Measurements from ENCODE around the gene NUP37.

DNA sequence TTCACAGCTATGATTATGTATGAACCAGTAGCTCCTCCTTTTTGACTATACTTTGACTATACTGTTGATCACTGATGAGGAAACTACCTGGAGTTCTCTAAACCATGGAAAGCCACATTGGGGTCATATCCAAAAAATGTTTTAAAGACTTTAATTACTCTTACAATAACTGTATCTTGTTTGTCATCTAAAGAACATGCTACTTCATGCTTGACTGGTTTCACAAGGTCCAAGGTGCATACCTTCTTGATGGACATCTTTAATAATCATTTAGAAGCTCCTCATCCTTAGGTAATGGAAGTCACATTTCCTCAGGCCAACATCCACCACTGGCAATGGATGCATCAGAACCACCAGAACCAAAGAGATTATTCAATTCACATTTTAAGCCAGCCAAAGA lies 88.1 kb downstream of the NUP37 start:
- TF ChIP-seq, protein P1, sequence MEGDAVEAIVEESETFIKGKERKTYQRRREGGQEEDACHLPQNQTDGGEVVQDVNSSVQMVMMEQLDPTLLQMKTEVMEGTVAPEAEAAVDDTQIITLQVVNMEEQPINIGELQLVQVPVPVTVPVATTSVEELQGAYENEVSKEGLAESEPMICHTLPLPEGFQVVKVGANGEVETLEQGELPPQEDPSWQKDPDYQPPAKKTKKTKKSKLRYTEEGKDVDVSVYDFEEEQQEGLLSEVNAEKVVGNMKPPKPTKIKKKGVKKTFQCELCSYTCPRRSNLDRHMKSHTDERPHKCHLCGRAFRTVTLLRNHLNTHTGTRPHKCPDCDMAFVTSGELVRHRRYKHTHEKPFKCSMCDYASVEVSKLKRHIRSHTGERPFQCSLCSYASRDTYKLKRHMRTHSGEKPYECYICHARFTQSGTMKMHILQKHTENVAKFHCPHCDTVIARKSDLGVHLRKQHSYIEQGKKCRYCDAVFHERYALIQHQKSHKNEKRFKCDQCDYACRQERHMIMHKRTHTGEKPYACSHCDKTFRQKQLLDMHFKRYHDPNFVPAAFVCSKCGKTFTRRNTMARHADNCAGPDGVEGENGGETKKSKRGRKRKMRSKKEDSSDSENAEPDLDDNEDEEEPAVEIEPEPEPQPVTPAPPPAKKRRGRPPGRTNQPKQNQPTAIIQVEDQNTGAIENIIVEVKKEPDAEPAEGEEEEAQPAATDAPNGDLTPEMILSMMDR (conservative IDR thresholded peaks at IDR 0.05; ENCODE audit: low read length): no peak
- no peak for TF ChIP-seq EZH2phosphoT487 (IDR thresholded peaks at IDR 0.05; ENCODE audit: borderline replicate concordance)
